GM12878 (cell line): ENCODE data around the gene CAB39L. TPM values are rescaled to one million over a fixed set of nuclear protein-coding genes. Genes with fewer than 3 reads are reported as not detected.

Experiments used
- ATAC-seq: fragments of 200-7000 bp; cut with Tn5 transposase; 3 replicates; pipeline ENCODE4 v1.9.1; 2020; ENCODE audit warnings: mild to moderate bottlenecking, moderate library complexity
- BruUV-seq: library from RNA; stranded (reverse); fragments of 400-500 nt; replicated peaks from 2 replicates; lab custom pipeline; 2021; lab: Mats Ljungman, UMichigan
- CTCF ChIA-PET: fragments of 300-600 bp; sonication (Branson Sonifier 250); formaldehyde crosslinking; extraction: SDS; loops from one replicate; lab custom pipeline; 2021; ENCODE audit warnings: inconsistent platforms; lab: Yijun Ruan, JAX
- POLR2A ChIA-PET: fragments of 350-600 bp; formaldehyde crosslinking; extraction: SDS; loops from one replicate; lab custom pipeline; 2021; ENCODE audit warnings: inconsistent platforms; lab: Charles Lee
- RAD21 ChIA-PET: fragments of 300-600 bp; sonication (Branson Sonifier 250); formaldehyde crosslinking; loops from one replicate; lab custom pipeline; 2023; ENCODE audit warnings: antibody characterized with exemption; ENCODE audit not compliant: unreplicated experiment; lab: Charles Lee
- SMC1A ChIA-PET: fragments of 300-600 bp; sonication (Branson Sonifier 250); formaldehyde crosslinking; loops from one replicate; lab custom pipeline; 2023; ENCODE audit not compliant: unreplicated experiment, uncharacterized antibody; lab: Charles Lee
- DNase-seq: peaks from one replicate; pipeline ENCODE4 v3.0.0-alpha.2; 2011; ENCODE audit warnings: low read depth, low spot score
- FAIRE-seq: peaks from 3 replicates; lab custom pipeline; 2011; peaks lifted over from hg19 to GRCh38; lab: Jason Lieb, UNC
- H2AFZ ChIP-seq: 2 replicates; pipeline ENCODE4 v1.6.0; 2011; ENCODE audit warnings: low read depth, low read length, control low read depth; ENCODE audit not compliant: control insufficient read depth
- H3K27ac ChIP-seq: 2 replicates; pipeline ENCODE4 v1.5.1; 2011; ENCODE audit warnings: control low read depth; ENCODE audit not compliant: control insufficient read depth, insufficient read depth
- H3K27me3 ChIP-seq, 2 experiments: replicated peaks in 1 of 2; 2 replicates each; pipeline versions ENCODE4 v1.6.0 to v1.6.1; 2011; ENCODE audit warnings: low read length in 1 of 2; ENCODE audit not compliant: control insufficient read depth in 2 of 2, insufficient read depth in 2 of 2
- H3K36me3 ChIP-seq, 2 experiments: 2 replicates each; pipeline ENCODE4 v1.5.1; 2011; ENCODE audit warnings: low read length in 1 of 2; ENCODE audit not compliant: control insufficient read depth in 2 of 2, insufficient read depth in 2 of 2
- H3K4me1 ChIP-seq: 2 replicates; pipeline ENCODE4 v1.6.1; 2011; ENCODE audit warnings: mild to moderate bottlenecking, low read length, moderate library complexity, mixed read lengths; ENCODE audit not compliant: control insufficient read depth, insufficient read depth
- H3K4me2 ChIP-seq: 2 replicates; pipeline ENCODE4 v1.6.0; 2011; ENCODE audit warnings: control low read depth; ENCODE audit not compliant: control insufficient read depth, insufficient read depth
- H3K4me3 ChIP-seq: fragments of 200-600 bp; sonication (generic); 2 replicates; pipeline ENCODE4 v1.5.1; 2016
- H3K79me2 ChIP-seq: 2 replicates; pipeline ENCODE4 v1.6.0; 2011; ENCODE audit warnings: low read length; ENCODE audit not compliant: control insufficient read depth, insufficient read depth
- H3K9ac ChIP-seq: 2 replicates; pipeline ENCODE4 v1.8.0; 2011; ENCODE audit warnings: low read length, control low read depth, mixed read lengths; ENCODE audit not compliant: control insufficient read depth, insufficient read depth
- H3K9me3 ChIP-seq: replicated peaks from 3 replicates; pipeline ENCODE4 v1.5.1; 2011; ENCODE audit warnings: mild to moderate bottlenecking, low read length; ENCODE audit not compliant: control insufficient read depth, insufficient read depth
- H4K20me1 ChIP-seq: 2 replicates; pipeline ENCODE4 v1.6.0; 2011; ENCODE audit not compliant: control insufficient read depth, insufficient read depth
- CBX5 ChIP-seq: sonication (generic); IDR thresholded peaks from 2 replicates; pipeline ENCODE4 v1.6.1; 2016; ENCODE audit warnings: low read depth, moderate library complexity, mild to moderate bottlenecking, inconsistent platforms
- HDAC2 ChIP-seq: fragments of 200-600 bp; sonication (generic); IDR thresholded peaks from 2 replicates; pipeline ENCODE4 v1.6.1; 2017
- HDGF ChIP-seq: fragments of 450-650 bp; IDR thresholded peaks from 2 replicates; pipeline ENCODE4 v1.6.1; 2016; ENCODE audit warnings: antibody characterized with exemption
- MTA3 ChIP-seq: IDR thresholded peaks from 2 replicates; pipeline ENCODE4 v1.6.1; 2012; ENCODE audit warnings: low read length, inconsistent platforms, borderline replicate concordance
- NR2C1 ChIP-seq: fragments of 450-650 bp; IDR thresholded peaks from 2 replicates; pipeline ENCODE4 v1.6.1; 2017; ENCODE audit warnings: antibody characterized with exemption, mild to moderate bottlenecking, moderate library complexity
- PML ChIP-seq: IDR thresholded peaks from 2 replicates; pipeline ENCODE4 v1.6.1; 2012; ENCODE audit warnings: low read length, inconsistent platforms
- RAD21 ChIP-seq: IDR thresholded peaks from 2 replicates; pipeline ENCODE4 v1.6.1; 2011; ENCODE audit warnings: mild to moderate bottlenecking, low read depth, low read length, moderate library complexity; ENCODE audit not compliant: insufficient read depth
- RBBP5 ChIP-seq: fragments of 200-600 bp; sonication (generic); conservative IDR thresholded peaks from 2 replicates; pipeline ENCODE4 v1.6.1; 2016
- RUNX3 ChIP-seq: IDR thresholded peaks from 2 replicates; pipeline ENCODE4 v1.6.1; 2012; ENCODE audit warnings: low read length, inconsistent platforms
- SIN3A ChIP-seq: IDR thresholded peaks from 2 replicates; pipeline ENCODE4 v1.6.1; 2012; ENCODE audit warnings: low read depth, low read length, improper control_type of control experiment
- SUPT20H ChIP-seq: IDR thresholded peaks from 2 replicates; pipeline ENCODE4 v1.6.1; 2011; ENCODE audit warnings: low read depth, mild to moderate bottlenecking, low read length, moderate library complexity, borderline replicate concordance; ENCODE audit not compliant: control insufficient read depth
- SUZ12 ChIP-seq: fragments of 200-600 bp; sonication (generic); IDR thresholded peaks from one replicate; pipeline ENCODE4 v1.6.1; 2018; ENCODE audit warnings: antibody characterized with exemption, mild to moderate bottlenecking; ENCODE audit not compliant: unreplicated experiment
- TCF3 ChIP-seq: IDR thresholded peaks from 2 replicates; pipeline ENCODE4 v1.6.1; 2012; ENCODE audit warnings: low read depth, mild to moderate bottlenecking, low read length, borderline replicate concordance; ENCODE audit not compliant: insufficient read depth
- ZNF622 ChIP-seq: fragments of 450-650 bp; IDR thresholded peaks from 2 replicates; pipeline ENCODE4 v1.6.1; 2017; ENCODE audit warnings: mild to moderate bottlenecking, inconsistent platforms
- ZZZ3 ChIP-seq: IDR thresholded peaks from 2 replicates; pipeline ENCODE4 v1.6.1; 2011; ENCODE audit warnings: low read depth; ENCODE audit not compliant: control insufficient read depth, insufficient read length
- WGBS: methylation state at CpG from one replicate; pipeline ENCODE4 v1.1.6; 2016; ENCODE audit warnings: low lambda C conversion rate; ENCODE audit not compliant: insufficient replicate concordance, insufficient coverage; ENCODE audit errors: missing lambda C conversion rate; 5-methylcytosine and 5-hydroxymethylcytosine counted together
- in situ Hi-C: fragments of 300-500 bp; cut with MboI; formaldehyde crosslinking; loops from 9 replicates; pipeline ENCODE4 v1.14.3; 2018; ENCODE audit warnings: mixed read lengths
- intact Hi-C: fragments of 100-400 bp; cut with micrococcal nuclease; formaldehyde crosslinking; loops from one replicate; pipeline ENCODE4 v1.14.2; 2022; ENCODE audit not compliant: unreplicated experiment
- polyA plus RNA-seq, 11 experiments: library from polyadenylated mRNA; depleted of rRNA in 4 of 11; unstranded in 6 of 11; stranded (reverse) in 5 of 11; fragments of >200 nt; fragmentation: Nextera tagmentation in 4 of 11; fragmentation: Illumina TruSeq in 1 of 11; extraction: Ambion mirVana in 4 of 11; extraction: Trizol in 1 of 11; gene quantifications; 1 replicate in 1 of 11; 2 replicates in 10 of 11; pipeline versions ENCODE4 v1.2.1 to v1.2.3, GENCODE V29; 2011 to 2016; ENCODE audit warnings: inconsistent platforms in 2 of 11, missing spikeins in 2 of 11, low read depth in 1 of 11
- total RNA-seq, 4 experiments: library from RNA; depleted of rRNA in 3 of 4; stranded (reverse); fragments of >200 nt in 3 of 4; fragmentation: Illumina TruSeq in 1 of 4; extraction: Trizol in 1 of 4; gene quantifications; 2 replicates each; pipeline versions ENCODE4 v1.2.1 to v1.2.3, GENCODE V29; 2013 to 2021
- TF ChIP-seq, protein P1 (sequence below): fragments of 450-650 bp; IDR thresholded peaks from 2 replicates; pipeline ENCODE4 v1.6.1; 2018; ENCODE audit warnings: mild to moderate bottlenecking, low read depth, moderate library complexity; ENCODE audit not compliant: partially characterized antibody
- TF ChIP-seq, protein P2 (sequence below): fragments of 450-650 bp; IDR thresholded peaks from 2 replicates; pipeline ENCODE4 v1.6.1; 2017; ENCODE audit warnings: low read depth, mild to moderate bottlenecking, moderate library complexity
- TF ChIP-seq, protein P3 (sequence below): fragments of 150-350 bp; IDR thresholded peaks from 2 replicates; pipeline ENCODE4 v1.6.1; 2014; ENCODE audit warnings: mild to moderate bottlenecking, low read depth, low read length

Gene CAB39L
- total and polyA plus RNA-seq, 10 of the 15 experiments (the other 5 are each of a cell fraction or from before 2014, with no cell fraction given) = 0.88 to 3.0 (median 1.7) TPM

DNA sequence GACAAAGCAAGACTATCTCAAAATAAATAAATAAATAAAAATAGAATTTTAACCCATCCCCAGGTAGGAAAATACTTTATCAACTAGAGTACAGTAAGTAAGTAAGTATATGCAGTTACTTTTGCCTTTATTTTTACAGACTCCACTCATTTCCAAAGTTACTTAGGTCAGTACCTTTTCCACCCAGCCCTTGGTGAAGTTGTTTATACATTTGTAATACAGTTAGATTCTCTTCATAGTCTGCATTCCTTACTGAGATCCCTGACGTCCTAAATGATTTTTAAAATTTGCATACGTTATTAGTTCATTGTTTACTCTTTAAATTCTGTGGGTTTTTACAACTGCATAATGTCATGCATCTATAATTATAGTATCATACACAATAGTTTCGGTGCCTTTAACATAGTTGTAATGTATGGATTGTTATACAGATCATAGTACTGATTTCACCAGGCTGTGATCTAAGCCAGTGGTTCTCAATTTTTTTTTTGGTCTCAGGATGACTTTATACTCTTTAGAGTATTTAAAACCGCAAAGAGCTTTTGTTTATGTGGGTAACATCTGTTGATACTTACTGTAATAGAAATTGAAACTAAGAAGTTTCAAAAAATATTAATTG, 10.6 kb upstream of the CAB39L start (continued):
- TF ChIP-seq, protein P1, sequence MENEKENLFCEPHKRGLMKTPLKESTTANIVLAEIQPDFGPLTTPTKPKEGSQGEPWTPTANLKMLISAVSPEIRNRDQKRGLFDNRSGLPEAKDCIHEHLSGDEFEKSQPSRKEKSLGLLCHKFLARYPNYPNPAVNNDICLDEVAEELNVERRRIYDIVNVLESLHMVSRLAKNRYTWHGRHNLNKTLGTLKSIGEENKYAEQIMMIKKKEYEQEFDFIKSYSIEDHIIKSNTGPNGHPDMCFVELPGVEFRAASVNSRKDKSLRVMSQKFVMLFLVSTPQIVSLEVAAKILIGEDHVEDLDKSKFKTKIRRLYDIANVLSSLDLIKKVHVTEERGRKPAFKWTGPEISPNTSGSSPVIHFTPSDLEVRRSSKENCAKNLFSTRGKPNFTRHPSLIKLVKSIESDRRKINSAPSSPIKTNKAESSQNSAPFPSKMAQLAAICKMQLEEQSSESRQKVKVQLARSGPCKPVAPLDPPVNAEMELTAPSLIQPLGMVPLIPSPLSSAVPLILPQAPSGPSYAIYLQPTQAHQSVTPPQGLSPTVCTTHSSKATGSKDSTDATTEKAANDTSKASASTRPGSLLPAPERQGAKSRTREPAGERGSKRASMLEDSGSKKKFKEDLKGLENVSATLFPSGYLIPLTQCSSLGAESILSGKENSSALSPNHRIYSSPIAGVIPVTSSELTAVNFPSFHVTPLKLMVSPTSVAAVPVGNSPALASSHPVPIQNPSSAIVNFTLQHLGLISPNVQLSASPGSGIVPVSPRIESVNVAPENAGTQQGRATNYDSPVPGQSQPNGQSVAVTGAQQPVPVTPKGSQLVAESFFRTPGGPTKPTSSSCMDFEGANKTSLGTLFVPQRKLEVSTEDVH = no peak
- no peak for TF ChIP-seq ZNF622
- TF ChIP-seq PML = peak; percentile 67; the same call in 1 of the 2 replicates
- no peak for TF ChIP-seq ZZZ3

DNA sequence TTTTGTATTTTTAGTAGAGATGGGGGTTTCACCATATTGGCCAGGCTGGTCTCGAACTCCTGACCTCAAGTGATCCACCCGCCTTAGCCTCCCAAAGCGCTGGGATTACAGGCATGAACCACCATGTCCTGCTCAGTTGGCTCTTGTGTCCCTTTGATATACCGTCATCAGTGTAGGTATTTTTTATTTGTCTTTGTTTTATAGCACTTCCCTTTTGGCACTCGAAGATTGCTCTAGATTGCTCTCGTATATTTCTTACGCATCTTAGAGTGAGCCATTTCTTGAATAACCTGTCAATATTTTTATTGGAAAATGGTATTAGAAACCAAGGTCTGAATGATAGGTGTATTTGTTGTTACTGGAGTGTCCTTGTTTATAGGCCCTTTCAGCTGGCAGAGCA, 9.6 kb upstream of the CAB39L start:
- H3K9ac ChIP-seq = no peak overlapping the region
- no peaks in the 10 kb centered on the region for H3K36me3 ChIP-seq
- in situ Hi-C loops = loop anchor here (10.0 kb wide), 1 partner anchor 469 kb away; no protein-coding TSS in a partner anchor
- RAD21 ChIA-PET = interaction anchor here (1.5 kb wide), 1 partner anchor 10 kb away, joined by 3 read pairs; the partner anchor contains the start of gene CAB39L
- H3K79me2 ChIP-seq = peaks cover 12% of the 10 kb centered on the region
- no peaks in the 10 kb centered on the region for H4K20me1 ChIP-seq
- FAIRE-seq (no peak), ATAC-seq (no peak), DNase-seq (no peak)
- WGBS = 82% methylated on average over 7 of the region's 7 CpGs
- no peak overlapping the region for H3K27ac ChIP-seq
- intact Hi-C loops = no loop called here
- no peaks in the 10 kb centered on the region for H3K27me3 ChIP-seq
- no peak overlapping the region for H2AFZ ChIP-seq
- CTCF ChIA-PET = no interaction called here
- POLR2A ChIA-PET = interaction anchor here (3.5 kb wide), 1 partner anchor 10 kb away, joined by 25 read pairs; the partner anchor contains the start of genes CAB39L and SETDB2
- H3K9me3 ChIP-seq = no peaks in the 10 kb centered on the region
- H3K4me2 ChIP-seq = no peak overlapping the region
- SMC1A ChIA-PET = interaction anchor here (1.5 kb wide), 1 partner anchor 9 kb away, joined by 6 read pairs; the partner anchor contains the start of genes CAB39L and SETDB2
- H3K4me3 ChIP-seq = no peak overlapping the region
- BruUV-seq = no TSS peak
- peaks cover 14% of the 10 kb centered on the region; the same call in 1 of the 2 replicates for H3K4me1 ChIP-seq
- no peak for TF ChIP-seq HDAC2
- TF ChIP-seq, protein P2, sequence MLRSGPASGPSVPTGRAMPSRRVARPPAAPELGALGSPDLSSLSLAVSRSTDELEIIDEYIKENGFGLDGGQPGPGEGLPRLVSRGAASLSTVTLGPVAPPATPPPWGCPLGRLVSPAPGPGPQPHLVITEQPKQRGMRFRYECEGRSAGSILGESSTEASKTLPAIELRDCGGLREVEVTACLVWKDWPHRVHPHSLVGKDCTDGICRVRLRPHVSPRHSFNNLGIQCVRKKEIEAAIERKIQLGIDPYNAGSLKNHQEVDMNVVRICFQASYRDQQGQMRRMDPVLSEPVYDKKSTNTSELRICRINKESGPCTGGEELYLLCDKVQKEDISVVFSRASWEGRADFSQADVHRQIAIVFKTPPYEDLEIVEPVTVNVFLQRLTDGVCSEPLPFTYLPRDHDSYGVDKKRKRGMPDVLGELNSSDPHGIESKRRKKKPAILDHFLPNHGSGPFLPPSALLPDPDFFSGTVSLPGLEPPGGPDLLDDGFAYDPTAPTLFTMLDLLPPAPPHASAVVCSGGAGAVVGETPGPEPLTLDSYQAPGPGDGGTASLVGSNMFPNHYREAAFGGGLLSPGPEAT = no peak
- TF ChIP-seq CBX5 = no peak
- TF ChIP-seq RBBP5 = no peak
- no peak for TF ChIP-seq SUPT20H
- no peak for TF ChIP-seq SUZ12
- TF ChIP-seq, protein P3, sequence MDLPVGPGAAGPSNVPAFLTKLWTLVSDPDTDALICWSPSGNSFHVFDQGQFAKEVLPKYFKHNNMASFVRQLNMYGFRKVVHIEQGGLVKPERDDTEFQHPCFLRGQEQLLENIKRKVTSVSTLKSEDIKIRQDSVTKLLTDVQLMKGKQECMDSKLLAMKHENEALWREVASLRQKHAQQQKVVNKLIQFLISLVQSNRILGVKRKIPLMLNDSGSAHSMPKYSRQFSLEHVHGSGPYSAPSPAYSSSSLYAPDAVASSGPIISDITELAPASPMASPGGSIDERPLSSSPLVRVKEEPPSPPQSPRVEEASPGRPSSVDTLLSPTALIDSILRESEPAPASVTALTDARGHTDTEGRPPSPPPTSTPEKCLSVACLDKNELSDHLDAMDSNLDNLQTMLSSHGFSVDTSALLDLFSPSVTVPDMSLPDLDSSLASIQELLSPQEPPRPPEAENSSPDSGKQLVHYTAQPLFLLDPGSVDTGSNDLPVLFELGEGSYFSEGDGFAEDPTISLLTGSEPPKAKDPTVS = no peak
- TF ChIP-seq TCF3 = no peak
- TF ChIP-seq RAD21 = no peak
- no peak for TF ChIP-seq MTA3
- TF ChIP-seq SIN3A = no peak
- no peak for TF ChIP-seq HDGF
- no peak for TF ChIP-seq NR2C1
- no peak for TF ChIP-seq RUNX3
